HCT116 (cell line): ENCODE data around the gene MYLK. TPM values are rescaled to one million over a fixed set of nuclear protein-coding genes. Genes with fewer than 3 reads are reported as not detected.

Experiments used
- ATAC-seq: fragments of 200-7000 bp; cut with Tn5 transposase; 2 replicates; pipeline ENCODE4 v1.9.1; 2020; ENCODE audit warnings: mild to moderate bottlenecking, moderate library complexity
- BruUV-seq: library from RNA; stranded (reverse); fragments of 400-500 nt; replicated peaks from 2 replicates; lab custom pipeline; 2021; lab: Mats Ljungman, UMichigan
- CTCF ChIA-PET: fragments of 300-600 bp; sonication (Branson Sonifier 250); formaldehyde crosslinking; loops from one replicate; lab custom pipeline; 2021; ENCODE audit warnings: antibody characterized with exemption; lab: Charles Lee
- POLR2A ChIA-PET: fragments of 300-600, 350-600 bp; sonication (Branson Sonifier 250); formaldehyde crosslinking; loops from one replicate; lab custom pipeline; 2021; ENCODE audit warnings: antibody characterized with exemption; lab: Charles Lee
- RAD21 ChIA-PET, 2 experiments: fragments of 300-600 bp; sonication (Branson Sonifier 250); formaldehyde crosslinking; loops; one replicate each; lab custom pipeline; 2023; ENCODE audit warnings: low total read pairs in 2 of 2; ENCODE audit not compliant: uncharacterized antibody in 2 of 2, unreplicated experiment in 2 of 2, low non-redundant PET in 1 of 2; lab: Charles Lee
- DNase-seq: peaks from one replicate; pipeline ENCODE4 v3.0.0-alpha.2; 2010; ENCODE audit warnings: low read depth, low spot score
- H2AFZ ChIP-seq: fragments of 200-600 bp; shearing (Covaris generic), sonication (generic); 2 replicates; pipeline ENCODE4 v1.6.1; 2017; ENCODE audit warnings: low read depth, mixed run types, mixed read lengths, antibody characterized with exemption, low read length; ENCODE audit not compliant: poor library complexity, severe bottlenecking
- H3K27ac ChIP-seq: 2 replicates; pipeline ENCODE4 v1.5.1; 2012; ENCODE audit warnings: low read depth, low read length
- H3K27me3 ChIP-seq: fragments of 200-600 bp; sonication (generic); 2 replicates; pipeline ENCODE4 v1.6.1; 2016; ENCODE audit warnings: mixed run types, low read length, mixed read lengths; ENCODE audit not compliant: insufficient read depth
- H3K36me3 ChIP-seq, 2 experiments: fragments of 200-500 bp in 1 of 2; fragments of 200-600 bp in 1 of 2; sonication (Bioruptor generic) in 1 of 2; sonication (generic) in 1 of 2; 2 replicates each; pipeline versions ENCODE4 v1.5.1 to v1.6.1; 2014 to 2016; ENCODE audit warnings: low read length in 2 of 2, inconsistent platforms in 1 of 2, mixed read lengths in 1 of 2, mixed run types in 1 of 2; ENCODE audit not compliant: insufficient read depth in 2 of 2, control insufficient read depth in 1 of 2
- H3K4me1 ChIP-seq, 2 experiments: fragments of 200-600 bp in 1 of 2; sonication (generic) in 1 of 2; 2 replicates each; pipeline versions ENCODE4 v1.5.1 to v1.6.1; 2012 to 2017; ENCODE audit warnings: low read length in 2 of 2, inconsistent platforms in 1 of 2, mild to moderate bottlenecking in 1 of 2, mixed read lengths in 1 of 2, mixed run types in 1 of 2, moderate library complexity in 1 of 2; ENCODE audit not compliant: insufficient read depth in 2 of 2, control insufficient read depth in 1 of 2
- H3K4me2 ChIP-seq: fragments of 200-600 bp; sonication (generic); 2 replicates; pipeline ENCODE4 v1.6.1; 2017; ENCODE audit warnings: mixed run types, low read length, mixed read lengths
- H3K4me3 ChIP-seq, 2 experiments: fragments of 200-600 bp in 1 of 2; sonication (generic) in 1 of 2; replicated peaks in 1 of 2; 2 replicates each; pipeline ENCODE4 v1.5.1; 2011 to 2016; ENCODE audit warnings: low read length in 2 of 2, control low read depth in 1 of 2, low read depth in 1 of 2, mild to moderate bottlenecking in 1 of 2, mixed read lengths in 1 of 2, mixed run types in 1 of 2
- H3K79me2 ChIP-seq: fragments of 200-600 bp; sonication (generic); 2 replicates; pipeline ENCODE4 v1.6.1; 2017; ENCODE audit warnings: mild to moderate bottlenecking, mixed run types, low read length, moderate library complexity, mixed read lengths; ENCODE audit not compliant: insufficient read depth
- H3K9ac ChIP-seq: fragments of 200-600 bp; sonication (generic); 2 replicates; pipeline ENCODE4 v1.6.1; 2016; ENCODE audit warnings: low read length, mixed read lengths
- H3K9me2 ChIP-seq: fragments of 200-600 bp; sonication (generic), shearing (Covaris generic); 2 replicates; pipeline ENCODE4 v1.6.1; 2017; ENCODE audit warnings: mixed run types, mild to moderate bottlenecking, moderate library complexity; ENCODE audit not compliant: insufficient read depth
- H3K9me3 ChIP-seq, 2 experiments: fragments of 200-500 bp in 1 of 2; fragments of 200-600 bp in 1 of 2; sonication (Bioruptor generic) in 1 of 2; sonication (generic) in 1 of 2; 2 replicates each; pipeline ENCODE4 v1.6.1; 2014 to 2017; ENCODE audit warnings: low read length in 2 of 2, mixed read lengths in 2 of 2, inconsistent platforms in 1 of 2, low read depth in 1 of 2, mild to moderate bottlenecking in 1 of 2, mixed run types in 1 of 2, moderate library complexity in 1 of 2; ENCODE audit not compliant: control insufficient read depth in 1 of 2, insufficient read depth in 1 of 2
- H4K20me1 ChIP-seq: fragments of 200-600 bp; sonication (generic), shearing (Covaris generic); 2 replicates; pipeline ENCODE4 v1.6.1; 2017; ENCODE audit warnings: mixed run types, mild to moderate bottlenecking, moderate library complexity; ENCODE audit not compliant: insufficient read depth
- CBX3 ChIP-seq: IDR thresholded peaks from 2 replicates; pipeline ENCODE4 v1.6.1; 2012; ENCODE audit warnings: low read depth
- CEBPB ChIP-seq: IDR thresholded peaks from 2 replicates; pipeline ENCODE4 v1.6.1; 2012; ENCODE audit warnings: low read depth
- EGR1 ChIP-seq: IDR thresholded peaks from 2 replicates; pipeline ENCODE4 v1.6.1; 2012; ENCODE audit warnings: low read depth
- EZH2phosphoT487 ChIP-seq: fragments of 200-600 bp; IDR thresholded peaks from 2 replicates; pipeline ENCODE4 v1.6.1; 2018; ENCODE audit warnings: antibody characterized with exemption, borderline replicate concordance
- POLR2A ChIP-seq: IDR thresholded peaks from 2 replicates; pipeline ENCODE4 v1.7.0; 2011; ENCODE audit warnings: borderline replicate concordance; ENCODE audit not compliant: insufficient read depth, insufficient read length; ENCODE audit errors: extremely low read depth
- RAD21 ChIP-seq: IDR thresholded peaks from 2 replicates; pipeline ENCODE4 v1.6.1; 2012; ENCODE audit warnings: low read depth, mild to moderate bottlenecking
- SIN3A ChIP-seq: IDR thresholded peaks from 2 replicates; pipeline ENCODE4 v1.6.1; 2012; ENCODE audit warnings: low read depth
- SP1 ChIP-seq: IDR thresholded peaks from 2 replicates; pipeline ENCODE4 v1.6.1; 2012; ENCODE audit warnings: low read depth
- SRF ChIP-seq: IDR thresholded peaks from 2 replicates; pipeline ENCODE4 v1.6.1; 2012; ENCODE audit warnings: low read depth
- TCF7L2 ChIP-seq: IDR thresholded peaks from 2 replicates; pipeline ENCODE4 v1.7.0; 2011; ENCODE audit warnings: borderline replicate concordance, inconsistent platforms; ENCODE audit not compliant: insufficient read depth, insufficient read length; ENCODE audit errors: extremely low read depth
- YY1 ChIP-seq: IDR thresholded peaks from 2 replicates; pipeline ENCODE4 v1.6.1; 2011; ENCODE audit warnings: low read length, low read depth, moderate library complexity, mild to moderate bottlenecking; ENCODE audit not compliant: insufficient replicate concordance; ENCODE audit errors: extremely low read depth
- intact Hi-C: fragments of 100-400 bp; cut with micrococcal nuclease; formaldehyde crosslinking; loops from 2 replicates; pipeline ENCODE4 v1.10.0; 2022
- total RNA-seq: library from RNA; stranded (reverse); gene quantifications from one replicate; pipeline ENCODE4 v1.2.1, GENCODE V29; 2021; ENCODE audit not compliant: unreplicated experiment
- TF ChIP-seq, protein P1 (sequence below): IDR thresholded peaks from 2 replicates; pipeline ENCODE4 v1.6.1; 2012
- TF ChIP-seq, protein P2 (sequence below): IDR thresholded peaks from 2 replicates; pipeline ENCODE4 v1.6.1; 2011; ENCODE audit warnings: mild to moderate bottlenecking, low read length, moderate library complexity; ENCODE audit not compliant: insufficient replicate concordance; ENCODE audit errors: extremely low read depth
- TF ChIP-seq, protein P3 (sequence below): IDR thresholded peaks from 2 replicates; pipeline ENCODE4 v1.6.1; 2012
- TF ChIP-seq, protein P4 (sequence below): IDR thresholded peaks from 2 replicates; pipeline ENCODE4 v1.6.1; 2012; ENCODE audit warnings: low read depth

Gene MYLK
- total RNA-seq, 1 experiment from 2014 or later = 3.8 TPM

DNA sequence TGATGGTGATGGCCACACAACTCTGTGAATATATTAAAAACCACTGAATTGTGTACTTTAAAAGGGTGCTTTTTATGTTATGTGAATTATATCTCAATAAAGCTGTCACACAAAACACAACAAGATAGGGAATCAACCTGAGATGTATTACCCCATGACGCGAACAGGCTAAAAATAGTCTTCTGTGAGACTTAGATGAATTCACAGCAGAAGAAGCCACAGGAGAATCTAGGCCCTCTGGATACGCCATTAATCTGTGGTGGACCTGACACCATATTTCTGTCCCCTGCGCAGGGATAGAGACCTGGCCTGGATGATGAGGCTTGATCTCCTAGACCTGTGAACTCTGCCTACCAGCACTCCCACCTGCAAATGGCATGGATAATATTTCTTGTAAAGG is 153.3 kb downstream of the MYLK start:
- CTCF ChIA-PET = no interaction called here
- intact Hi-C loops = no loop called here
- H3K36me3 ChIP-seq = no peaks in the 10 kb centered on the region
- H3K9ac ChIP-seq = no peak overlapping the region
- H3K27ac ChIP-seq = no peak overlapping the region
- H3K79me2 ChIP-seq = no peaks in the 10 kb centered on the region
- H3K4me2 ChIP-seq = no peak overlapping the region
- no peaks in the 10 kb centered on the region for H3K27me3 ChIP-seq
- BruUV-seq = no TSS peak
- no peaks in the 10 kb centered on the region for H3K9me3 ChIP-seq
- H3K4me3 ChIP-seq = no peak overlapping the region
- H4K20me1 ChIP-seq = no peaks in the 10 kb centered on the region
- H2AFZ ChIP-seq = no peak overlapping the region
- H3K4me1 ChIP-seq = peaks cover 0 to 25% of the 10 kb centered on the region in 2 experiments; a peak in 2 of 4 replicates
- DNase-seq (no peak), ATAC-seq (no peak)
- POLR2A ChIA-PET = no interaction called here
- RAD21 ChIA-PET = no interaction called here
- H3K9me2 ChIP-seq = no peaks in the 10 kb centered on the region
- TF ChIP-seq SP1 (no peak), SRF (no peak)

DNA sequence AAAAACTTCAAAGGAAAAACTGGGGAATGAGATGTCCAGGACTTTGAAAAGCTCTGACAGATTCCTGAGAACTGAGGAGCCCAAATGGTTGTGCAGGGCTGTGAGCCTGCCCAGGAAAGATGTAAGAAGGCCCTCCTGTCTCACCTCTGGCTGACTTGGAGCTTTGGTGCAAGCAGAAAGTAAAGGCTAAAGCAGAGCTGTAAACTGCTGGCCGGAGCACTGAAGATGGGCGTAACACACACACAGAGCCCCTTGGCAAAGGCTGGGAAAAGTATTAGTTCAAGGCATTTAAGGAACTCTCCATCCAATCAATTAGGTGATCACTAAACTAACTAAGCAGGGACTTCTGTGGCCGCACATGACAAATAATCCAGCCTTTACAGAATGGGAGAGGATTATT is 155.1 kb downstream of the MYLK start:
- ATAC-seq (no peak), DNase-seq (no peak)
- no peak overlapping the region for H3K27ac ChIP-seq
- H3K9me2 ChIP-seq = no peaks in the 10 kb centered on the region
- intact Hi-C loops = no loop called here
- no TSS peak for BruUV-seq
- ChIA-PET CTCF (interaction anchor here (1.2 kb wide), 1 partner anchor 87 kb away, joined by 3 read pairs; no protein-coding TSS in a partner anchor), RAD21 (no interaction called here), POLR2A (no interaction called here)
- peaks cover 0 to 17% of the 10 kb centered on the region in 2 experiments; a peak in 2 of 4 replicates for H3K4me1 ChIP-seq
- H3K9ac ChIP-seq = no peak overlapping the region
- no peaks in the 10 kb centered on the region for H3K9me3 ChIP-seq
- H3K4me3 ChIP-seq = no peak overlapping the region
- H3K4me2 ChIP-seq = no peak overlapping the region
- H2AFZ ChIP-seq = no peak overlapping the region
- H3K36me3 ChIP-seq = no peaks in the 10 kb centered on the region
- no peaks in the 10 kb centered on the region for H4K20me1 ChIP-seq
- H3K27me3 ChIP-seq = no peaks in the 10 kb centered on the region
- no peaks in the 10 kb centered on the region for H3K79me2 ChIP-seq
- TF ChIP-seq EGR1 (no peak), CEBPB (no peak), SIN3A (no peak), CBX3 (no peak), SP1 (no peak), TCF7L2 (no peak), YY1 (no peak), EZH2phosphoT487 (no peak), RAD21 (no peak), POLR2A (no peak)
- TF ChIP-seq, protein P1, sequence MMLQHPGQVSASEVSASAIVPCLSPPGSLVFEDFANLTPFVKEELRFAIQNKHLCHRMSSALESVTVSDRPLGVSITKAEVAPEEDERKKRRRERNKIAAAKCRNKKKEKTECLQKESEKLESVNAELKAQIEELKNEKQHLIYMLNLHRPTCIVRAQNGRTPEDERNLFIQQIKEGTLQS = no peak
- TF ChIP-seq, protein P2, sequence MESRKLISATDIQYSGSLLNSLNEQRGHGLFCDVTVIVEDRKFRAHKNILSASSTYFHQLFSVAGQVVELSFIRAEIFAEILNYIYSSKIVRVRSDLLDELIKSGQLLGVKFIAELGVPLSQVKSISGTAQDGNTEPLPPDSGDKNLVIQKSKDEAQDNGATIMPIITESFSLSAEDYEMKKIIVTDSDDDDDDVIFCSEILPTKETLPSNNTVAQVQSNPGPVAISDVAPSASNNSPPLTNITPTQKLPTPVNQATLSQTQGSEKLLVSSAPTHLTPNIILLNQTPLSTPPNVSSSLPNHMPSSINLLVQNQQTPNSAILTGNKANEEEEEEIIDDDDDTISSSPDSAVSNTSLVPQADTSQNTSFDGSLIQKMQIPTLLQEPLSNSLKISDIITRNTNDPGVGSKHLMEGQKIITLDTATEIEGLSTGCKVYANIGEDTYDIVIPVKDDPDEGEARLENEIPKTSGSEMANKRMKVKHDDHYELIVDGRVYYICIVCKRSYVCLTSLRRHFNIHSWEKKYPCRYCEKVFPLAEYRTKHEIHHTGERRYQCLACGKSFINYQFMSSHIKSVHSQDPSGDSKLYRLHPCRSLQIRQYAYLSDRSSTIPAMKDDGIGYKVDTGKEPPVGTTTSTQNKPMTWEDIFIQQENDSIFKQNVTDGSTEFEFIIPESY = no peak
- TF ChIP-seq, protein P3, sequence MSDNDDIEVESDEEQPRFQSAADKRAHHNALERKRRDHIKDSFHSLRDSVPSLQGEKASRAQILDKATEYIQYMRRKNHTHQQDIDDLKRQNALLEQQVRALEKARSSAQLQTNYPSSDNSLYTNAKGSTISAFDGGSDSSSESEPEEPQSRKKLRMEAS = no peak
- TF ChIP-seq, protein P4, sequence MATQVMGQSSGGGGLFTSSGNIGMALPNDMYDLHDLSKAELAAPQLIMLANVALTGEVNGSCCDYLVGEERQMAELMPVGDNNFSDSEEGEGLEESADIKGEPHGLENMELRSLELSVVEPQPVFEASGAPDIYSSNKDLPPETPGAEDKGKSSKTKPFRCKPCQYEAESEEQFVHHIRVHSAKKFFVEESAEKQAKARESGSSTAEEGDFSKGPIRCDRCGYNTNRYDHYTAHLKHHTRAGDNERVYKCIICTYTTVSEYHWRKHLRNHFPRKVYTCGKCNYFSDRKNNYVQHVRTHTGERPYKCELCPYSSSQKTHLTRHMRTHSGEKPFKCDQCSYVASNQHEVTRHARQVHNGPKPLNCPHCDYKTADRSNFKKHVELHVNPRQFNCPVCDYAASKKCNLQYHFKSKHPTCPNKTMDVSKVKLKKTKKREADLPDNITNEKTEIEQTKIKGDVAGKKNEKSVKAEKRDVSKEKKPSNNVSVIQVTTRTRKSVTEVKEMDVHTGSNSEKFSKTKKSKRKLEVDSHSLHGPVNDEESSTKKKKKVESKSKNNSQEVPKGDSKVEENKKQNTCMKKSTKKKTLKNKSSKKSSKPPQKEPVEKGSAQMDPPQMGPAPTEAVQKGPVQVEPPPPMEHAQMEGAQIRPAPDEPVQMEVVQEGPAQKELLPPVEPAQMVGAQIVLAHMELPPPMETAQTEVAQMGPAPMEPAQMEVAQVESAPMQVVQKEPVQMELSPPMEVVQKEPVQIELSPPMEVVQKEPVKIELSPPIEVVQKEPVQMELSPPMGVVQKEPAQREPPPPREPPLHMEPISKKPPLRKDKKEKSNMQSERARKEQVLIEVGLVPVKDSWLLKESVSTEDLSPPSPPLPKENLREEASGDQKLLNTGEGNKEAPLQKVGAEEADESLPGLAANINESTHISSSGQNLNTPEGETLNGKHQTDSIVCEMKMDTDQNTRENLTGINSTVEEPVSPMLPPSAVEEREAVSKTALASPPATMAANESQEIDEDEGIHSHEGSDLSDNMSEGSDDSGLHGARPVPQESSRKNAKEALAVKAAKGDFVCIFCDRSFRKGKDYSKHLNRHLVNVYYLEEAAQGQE = no peak
